H9 (cell line): Measurements from ENCODE around the gene POU2F1. TPM values are rescaled to one million over a fixed set of nuclear protein-coding genes. Genes with fewer than 3 reads are reported as not detected.

Experiments
- DNase-seq: peaks from one replicate; pipeline ENCODE4 v3.0.0-alpha.2; 2017
- H2AFZ ChIP-seq: one replicate; pipeline ENCODE4 v1.6.1; 2013; ENCODE audit warnings: mild to moderate bottlenecking, low read length, control low read depth, moderate library complexity
- H2AK5ac ChIP-seq: 2 replicates; pipeline ENCODE4 v1.6.1; 2013; ENCODE audit warnings: low read length, control low read depth, mixed read lengths; ENCODE audit not compliant: insufficient read length
- H2BK120ac ChIP-seq: one replicate; pipeline ENCODE4 v1.6.1; 2013; ENCODE audit warnings: low read depth, mild to moderate bottlenecking, low read length, control low read depth, inconsistent platforms; ENCODE audit not compliant: poor library complexity, severe bottlenecking
- H2BK12ac ChIP-seq: 2 replicates; pipeline ENCODE4 v1.6.1; 2013; ENCODE audit warnings: low read length, control low read depth, mixed read lengths, low read depth; ENCODE audit not compliant: insufficient read length
- H2BK15ac ChIP-seq: 2 replicates; pipeline ENCODE4 v1.6.1; 2013; ENCODE audit warnings: low read depth, low read length, control low read depth
- H2BK20ac ChIP-seq: one replicate; pipeline ENCODE4 v1.6.1; 2013; ENCODE audit warnings: low read depth, mild to moderate bottlenecking, low read length, control low read depth, inconsistent platforms; ENCODE audit not compliant: poor library complexity, severe bottlenecking
- H2BK5ac ChIP-seq: 2 replicates; pipeline ENCODE4 v1.6.1; 2013; ENCODE audit warnings: low read length, control low read depth, mixed read lengths; ENCODE audit not compliant: insufficient read length
- H3K14ac ChIP-seq: 2 replicates; pipeline ENCODE4 v1.6.1; 2013; ENCODE audit warnings: low read length, control low read depth; ENCODE audit not compliant: insufficient read depth
- H3K18ac ChIP-seq: 2 replicates; pipeline ENCODE4 v1.6.1; 2013; ENCODE audit warnings: low read depth, mild to moderate bottlenecking, mixed read lengths, low read length, control low read depth; ENCODE audit not compliant: insufficient read length
- H3K23ac ChIP-seq: 2 replicates; pipeline ENCODE4 v1.6.1; 2013; ENCODE audit warnings: low read length, control low read depth, mixed read lengths, low read depth; ENCODE audit not compliant: insufficient read length
- H3K23me2 ChIP-seq: 2 replicates; pipeline ENCODE4 v1.6.1; 2013; ENCODE audit warnings: low read depth, mild to moderate bottlenecking, mixed read lengths, low read length, control low read depth; ENCODE audit not compliant: insufficient read length, poor library complexity, severe bottlenecking
- H3K27ac ChIP-seq: 2 replicates; pipeline ENCODE4 v1.5.1; 2013; ENCODE audit warnings: low read length, control low read depth, mixed read lengths, low read depth; ENCODE audit not compliant: insufficient read length
- H3K27me3 ChIP-seq: 2 replicates; pipeline ENCODE4 v1.6.1; 2013; ENCODE audit warnings: low read length, control low read depth, inconsistent platforms; ENCODE audit not compliant: insufficient read depth
- H3K4ac ChIP-seq: 2 replicates; pipeline ENCODE4 v1.6.1; 2013; ENCODE audit warnings: low read depth, mild to moderate bottlenecking, control low read depth, inconsistent platforms, low read length, moderate library complexity
- H3K4me1 ChIP-seq: 2 replicates; pipeline ENCODE4 v1.6.1; 2013; ENCODE audit warnings: low read length, control low read depth, inconsistent platforms; ENCODE audit not compliant: insufficient read depth
- H3K4me2 ChIP-seq: 2 replicates; pipeline ENCODE4 v1.6.1; 2013; ENCODE audit warnings: low read length, control low read depth, mixed read lengths; ENCODE audit not compliant: insufficient read length, insufficient read depth
- H3K56ac ChIP-seq: 2 replicates; pipeline ENCODE4 v1.6.1; 2013; ENCODE audit warnings: low read depth, mild to moderate bottlenecking, mixed read lengths, low read length, control low read depth; ENCODE audit not compliant: insufficient read length
- H3K79me1 ChIP-seq: 2 replicates; pipeline ENCODE4 v1.6.1; 2013; ENCODE audit warnings: low read depth, mild to moderate bottlenecking, moderate library complexity, low read length, control low read depth, inconsistent platforms; ENCODE audit not compliant: insufficient read depth, poor library complexity, severe bottlenecking
- H3K79me2 ChIP-seq: 2 replicates; pipeline ENCODE4 v1.6.1; 2013; ENCODE audit warnings: low read length, control low read depth, inconsistent platforms; ENCODE audit not compliant: insufficient read depth
- H3K9ac ChIP-seq: 2 replicates; pipeline ENCODE4 v1.6.1; 2013; ENCODE audit warnings: low read length, control low read depth, mixed read lengths; ENCODE audit not compliant: insufficient read length; ENCODE audit errors: extremely low read depth
- H3K9me3 ChIP-seq: one replicate; pipeline ENCODE4 v1.6.1; 2013; ENCODE audit warnings: low read depth, low read length, inconsistent platforms; ENCODE audit not compliant: control insufficient read depth
- H3T11ph ChIP-seq: one replicate; pipeline ENCODE4 v1.6.1; 2013; ENCODE audit warnings: mild to moderate bottlenecking, low read length, control low read depth, inconsistent platforms
- H4K20me1 ChIP-seq: one replicate; pipeline ENCODE4 v1.6.1; 2013; ENCODE audit not compliant: control insufficient read depth, insufficient read length, insufficient read depth
- H4K5ac ChIP-seq: 2 replicates; pipeline ENCODE4 v1.6.1; 2013; ENCODE audit warnings: low read depth, mild to moderate bottlenecking, mixed read lengths, low read length, control low read depth; ENCODE audit not compliant: insufficient read length
- H4K8ac ChIP-seq: replicated peaks from 2 replicates; pipeline ENCODE4 v1.6.1; 2013; ENCODE audit warnings: low read length, control low read depth, mixed read lengths, low read depth; ENCODE audit not compliant: insufficient read length
- H4K91ac ChIP-seq: 2 replicates; pipeline ENCODE4 v1.6.1; 2013; ENCODE audit warnings: low read depth, mild to moderate bottlenecking, moderate library complexity, mixed read lengths, low read length, control low read depth; ENCODE audit not compliant: insufficient read length
- H3K27ac Mint-ChIP-seq, 3 experiments: 2 replicates in 2 of 3; 3 replicates in 1 of 3; pipeline ENCODE4 v1.8.0; 2020 to 2021; ENCODE audit warnings: mixed read lengths in 3 of 3, mild to moderate bottlenecking in 1 of 3, moderate library complexity in 1 of 3
- H3K27me3 Mint-ChIP-seq: 2 replicates; pipeline ENCODE4 v1.8.0; 2021; ENCODE audit warnings: low read depth, mild to moderate bottlenecking, moderate library complexity, mixed read lengths
- H3K36me3 Mint-ChIP-seq, 3 experiments: 2 replicates in 2 of 3; 3 replicates in 1 of 3; pipeline ENCODE4 v1.8.0; 2020 to 2021; ENCODE audit warnings: low read depth in 3 of 3, mixed read lengths in 3 of 3; ENCODE audit not compliant: insufficient read depth in 1 of 3
- H3K4me1 Mint-ChIP-seq, 2 experiments: 2 replicates each; pipeline ENCODE4 v1.8.0; 2020; ENCODE audit warnings: mixed read lengths in 2 of 2
- H3K4me3 Mint-ChIP-seq, 2 experiments: 2 replicates in 1 of 2; 3 replicates in 1 of 2; pipeline ENCODE4 v1.8.0; 2020 to 2021; ENCODE audit warnings: mild to moderate bottlenecking in 2 of 2, mixed read lengths in 2 of 2, moderate library complexity in 1 of 2
- H3K9me3 Mint-ChIP-seq, 2 experiments: 2 replicates in 1 of 2; 3 replicates in 1 of 2; pipeline ENCODE4 v1.8.0; 2020; ENCODE audit warnings: mild to moderate bottlenecking in 2 of 2, mixed read lengths in 2 of 2, moderate library complexity in 1 of 2
- WGBS: extraction: QIAGEN DNeasy Blood & Tissue Kit; methylation state at CpG from one replicate; pipeline ENCODE4 v1.1.7; 2013; ENCODE audit warnings: missing lambda C conversion rate, low lambda C conversion rate, mixed read lengths; ENCODE audit not compliant: insufficient read length; ENCODE audit errors: extremely low coverage; 5-methylcytosine and 5-hydroxymethylcytosine counted together
- total RNA-seq: library from RNA; stranded (reverse); gene quantifications from 2 replicates; pipeline ENCODE4 v1.2.1, GENCODE V29; 2021
- TF ChIP-seq, protein P1 (sequence below): fragments of 200-600 bp; sonication (generic); conservative IDR thresholded peaks from 3 replicates; pipeline ENCODE4 v1.8.0; 2021; ENCODE audit warnings: antibody characterized with exemption, mild to moderate bottlenecking

Gene POU2F1
- total RNA-seq, 1 experiment from 2014 or later = 62.5 TPM

DNA sequence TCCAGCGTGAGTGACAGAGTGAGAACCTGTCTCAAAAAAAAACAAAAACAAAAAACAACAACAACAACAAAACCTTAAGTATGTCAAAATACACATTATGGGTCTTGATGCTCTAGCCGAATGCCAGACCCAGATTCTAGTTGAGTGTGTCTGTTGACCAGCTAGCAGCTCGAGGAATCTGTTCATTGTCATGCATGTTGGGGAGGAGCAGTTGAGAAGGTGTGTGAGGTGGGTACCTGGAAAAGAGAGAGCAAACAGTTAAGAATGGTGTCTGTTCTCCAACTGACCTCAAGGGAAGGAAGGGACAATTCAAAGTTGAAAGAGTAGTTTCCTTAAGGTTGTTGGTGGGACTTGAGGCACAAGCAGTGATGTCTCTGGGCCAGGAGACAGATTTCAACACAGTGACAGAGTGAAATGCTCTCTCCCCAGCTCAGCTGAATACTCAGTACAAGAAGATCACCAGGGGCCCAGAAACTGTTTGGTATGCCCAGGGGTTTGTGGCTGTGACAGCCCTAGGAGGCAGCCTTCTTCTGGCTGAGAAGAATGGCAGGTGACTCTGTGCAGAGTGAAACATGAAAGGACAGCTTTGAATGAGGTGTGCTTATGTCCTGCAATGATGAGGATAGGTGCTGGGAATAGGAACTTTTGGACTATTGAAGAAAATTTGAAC, 14.4 kb upstream of the POU2F1 start:
- H3K4ac ChIP-seq = no peak overlapping the region
- H3K23me2 ChIP-seq = no peaks in the 10 kb centered on the region
- H3K4me3 Mint-ChIP-seq = no peak overlapping the region
- no peak overlapping the region for H3K18ac ChIP-seq
- H2AK5ac ChIP-seq = no peak overlapping the region
- no peak overlapping the region for H3K56ac ChIP-seq
- H3K9me3 Mint-ChIP-seq = peaks cover 13 to 20% of the 10 kb centered on the region in 2 experiments; a peak in 4 of 5 replicates
- H3K4me2 ChIP-seq = no peak overlapping the region
- H4K8ac ChIP-seq = no peak overlapping the region
- no peak overlapping the region for H2BK12ac ChIP-seq
- peaks cover 4 to 13% (median 5%) of the 10 kb centered on the region in 3 experiments; a peak in 5 of 7 replicates for H3K36me3 Mint-ChIP-seq
- peak overlapping the region in 1 of 3 experiments; percentile 25; a peak in 1 of 7 replicates for H3K27ac Mint-ChIP-seq
- TF ChIP-seq, protein P1, sequence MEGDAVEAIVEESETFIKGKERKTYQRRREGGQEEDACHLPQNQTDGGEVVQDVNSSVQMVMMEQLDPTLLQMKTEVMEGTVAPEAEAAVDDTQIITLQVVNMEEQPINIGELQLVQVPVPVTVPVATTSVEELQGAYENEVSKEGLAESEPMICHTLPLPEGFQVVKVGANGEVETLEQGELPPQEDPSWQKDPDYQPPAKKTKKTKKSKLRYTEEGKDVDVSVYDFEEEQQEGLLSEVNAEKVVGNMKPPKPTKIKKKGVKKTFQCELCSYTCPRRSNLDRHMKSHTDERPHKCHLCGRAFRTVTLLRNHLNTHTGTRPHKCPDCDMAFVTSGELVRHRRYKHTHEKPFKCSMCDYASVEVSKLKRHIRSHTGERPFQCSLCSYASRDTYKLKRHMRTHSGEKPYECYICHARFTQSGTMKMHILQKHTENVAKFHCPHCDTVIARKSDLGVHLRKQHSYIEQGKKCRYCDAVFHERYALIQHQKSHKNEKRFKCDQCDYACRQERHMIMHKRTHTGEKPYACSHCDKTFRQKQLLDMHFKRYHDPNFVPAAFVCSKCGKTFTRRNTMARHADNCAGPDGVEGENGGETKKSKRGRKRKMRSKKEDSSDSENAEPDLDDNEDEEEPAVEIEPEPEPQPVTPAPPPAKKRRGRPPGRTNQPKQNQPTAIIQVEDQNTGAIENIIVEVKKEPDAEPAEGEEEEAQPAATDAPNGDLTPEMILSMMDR = no peak
- no CpG with 5 or more reads among the region's 3 CpGs for WGBS
- H3K23ac ChIP-seq = no peak overlapping the region
- peaks cover 3% of the 10 kb centered on the region; the same call in 1 of the 2 replicates for H3K4me1 ChIP-seq
- H3K9me3 ChIP-seq = peaks cover 5% of the 10 kb centered on the region
- H2BK20ac ChIP-seq = no peak overlapping the region
- H2BK15ac ChIP-seq = no peak overlapping the region
- H3K79me2 ChIP-seq = no peaks in the 10 kb centered on the region
- H2BK5ac ChIP-seq = no peak overlapping the region
- H4K5ac ChIP-seq = no peak overlapping the region
- H4K20me1 ChIP-seq = no peaks in the 10 kb centered on the region
- H2BK120ac ChIP-seq = no peak overlapping the region
- H3T11ph ChIP-seq = no peak overlapping the region
- H3K27me3 Mint-ChIP-seq = no peaks in the 10 kb centered on the region; the same call in 1 of the 2 replicates
- H4K91ac ChIP-seq = no peak overlapping the region
- no peak for DNase-seq
- no peaks in the 10 kb centered on the region for H3K79me1 ChIP-seq
- no peak overlapping the region for H3K14ac ChIP-seq
- H3K9ac ChIP-seq = no peak overlapping the region
- H3K27ac ChIP-seq = no peak overlapping the region
- H3K4me1 Mint-ChIP-seq = peaks cover 14 to 15% of the 10 kb centered on the region in 2 experiments
- H3K27me3 ChIP-seq = no peaks in the 10 kb centered on the region
- peak overlapping the region; percentile 45 for H2AFZ ChIP-seq
